Activated CD4-positive, alpha-beta memory T cell treated with anti-CD3 and anti-CD28 coated beads for 36 hours (primary cell): ENCODE data around the gene UCN. TPM values are rescaled to one million over a fixed set of nuclear protein-coding genes. Genes with fewer than 3 reads are reported as not detected.
"Not testable (repeated sequence)": the region's sequence is repeated elsewhere in the genome, so short reads cannot be mapped to it uniquely, and the experiment has no call there.

ENCODE experiments used
- CTCF ChIA-PET: fragments of 350-600 bp; sonication (Branson Sonifier 250); formaldehyde crosslinking; loops from one replicate; lab custom pipeline; 2021; ENCODE audit warnings: antibody characterized with exemption, inconsistent platforms; lab: Charles Lee
- POLR2A ChIA-PET: fragments of 350-600 bp; sonication (Branson Sonifier 250); formaldehyde crosslinking; loops from one replicate; lab custom pipeline; 2021; ENCODE audit warnings: antibody characterized with exemption; lab: Charles Lee
- DNase-seq: peaks from one replicate; pipeline ENCODE4 v3.0.0-alpha.2; 2020
- H3K27ac Mint-ChIP-seq: one replicate; pipeline ENCODE4 v1.8.0; 2021; ENCODE audit warnings: mixed read lengths
- H3K27me3 Mint-ChIP-seq: one replicate; pipeline ENCODE4 v1.8.0; 2021; ENCODE audit warnings: mixed read lengths
- H3K36me3 Mint-ChIP-seq: one replicate; pipeline ENCODE4 v1.8.0; 2021; ENCODE audit warnings: mixed read lengths
- H3K4me1 Mint-ChIP-seq: one replicate; pipeline ENCODE4 v1.8.0; 2021; ENCODE audit warnings: low read depth, mixed read lengths
- H3K4me3 Mint-ChIP-seq: one replicate; pipeline ENCODE4 v1.8.0; 2021; ENCODE audit warnings: mild to moderate bottlenecking, mixed read lengths
- H3K9me3 Mint-ChIP-seq: one replicate; pipeline ENCODE4 v1.8.0; 2021; ENCODE audit warnings: mixed read lengths
- intact Hi-C: fragments of 100-400 bp; cut with micrococcal nuclease; formaldehyde crosslinking; loops from one replicate; pipeline ENCODE4 v1.15.1; 2023
- total RNA-seq, 2 experiments: library from RNA; stranded (reverse); gene quantifications; one replicate each; pipeline ENCODE4 v1.2.3, GENCODE V29; 2021

The UCN gene
- total RNA-seq, 2 experiments from 2014 or later = 1.8 to 1.9 TPM

DNA sequence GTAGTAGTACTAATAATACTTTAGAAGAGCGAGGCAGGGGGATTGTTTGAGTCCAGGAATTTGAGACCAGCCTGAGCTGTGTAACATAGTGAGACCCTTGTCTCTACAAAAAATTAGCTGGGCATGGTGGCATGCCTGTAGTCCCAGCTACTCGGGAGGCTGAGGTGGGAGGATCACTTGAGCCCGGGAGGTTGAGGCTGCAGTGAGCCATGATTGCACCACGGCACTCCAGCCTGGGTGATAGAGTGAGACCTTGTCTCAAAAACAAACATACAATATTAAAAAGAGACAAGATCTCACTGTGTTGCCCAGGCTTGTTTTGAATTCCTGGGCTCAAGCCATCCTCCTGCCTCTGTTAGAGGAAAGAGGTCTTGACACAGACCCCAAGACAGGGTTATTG is 7.6 kb downstream of the UCN start:
- H3K36me3 Mint-ChIP-seq, H3K9me3 Mint-ChIP-seq, H3K27ac Mint-ChIP-seq, H3K4me1 Mint-ChIP-seq, H3K4me3 Mint-ChIP-seq, DNase-seq, intact Hi-C loops, POLR2A ChIA-PET: not testable (repeated sequence)
- CTCF ChIA-PET = interaction anchor here (1.6 to 5.6 kb wide), 2 partner anchors 18 to 35 kb away, joined by 4 to 94 read pairs; partner anchors contain the start of gene TRIM54
- peaks cover 18% of the 10 kb centered on the region for H3K27me3 Mint-ChIP-seq

DNA sequence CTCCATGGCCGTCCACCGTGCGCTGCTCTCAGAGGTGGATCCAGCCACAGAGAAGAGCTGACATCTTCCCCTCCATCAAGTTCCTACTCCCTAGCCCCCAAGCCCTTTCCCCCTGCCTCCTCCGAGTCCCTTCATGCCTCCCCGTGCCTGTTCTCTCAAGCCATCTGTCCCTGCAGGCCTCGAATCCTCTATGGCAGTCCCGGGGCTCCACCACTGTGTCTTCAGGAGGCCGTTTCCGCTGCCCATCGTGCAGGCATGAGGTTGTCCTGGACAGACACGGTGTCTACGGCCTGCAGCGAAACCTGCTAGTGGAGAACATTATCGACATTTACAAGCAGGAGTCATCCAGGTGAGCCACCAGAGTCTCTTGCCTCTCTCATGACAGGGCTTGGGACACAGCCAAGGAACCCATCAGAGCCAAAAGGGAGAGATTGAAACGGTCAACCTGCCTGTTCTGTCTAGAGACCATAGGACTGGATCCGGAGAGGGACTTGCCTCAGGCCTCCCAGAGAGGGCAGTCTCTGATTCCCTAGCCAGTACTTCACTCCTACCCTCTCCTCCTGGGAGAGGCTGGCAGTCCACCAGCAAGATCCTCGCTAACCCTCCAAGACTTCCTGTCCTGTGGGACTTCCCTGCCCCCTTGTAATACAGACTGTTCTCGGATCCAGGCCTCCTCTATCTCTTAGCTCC is 9.7 kb downstream of the UCN start:
- POLR2A ChIA-PET = no interaction called here
- H3K4me1 Mint-ChIP-seq = no peaks in the 10 kb centered on the region
- H3K4me3 Mint-ChIP-seq = no peak overlapping the region
- peaks cover 10% of the 10 kb centered on the region for H3K27me3 Mint-ChIP-seq
- DNase-seq = no peak
- intact Hi-C loops = no loop called here
- H3K9me3 Mint-ChIP-seq = no peaks in the 10 kb centered on the region
- no peaks in the 10 kb centered on the region for H3K36me3 Mint-ChIP-seq
- CTCF ChIA-PET = interaction anchor here (0.6 to 2.1 kb wide), 5 partner anchors 18 to 337 kb away, joined by 3 to 14 read pairs (median 4); no protein-coding TSS in a partner anchor
- H3K27ac Mint-ChIP-seq = no peak overlapping the region

DNA sequence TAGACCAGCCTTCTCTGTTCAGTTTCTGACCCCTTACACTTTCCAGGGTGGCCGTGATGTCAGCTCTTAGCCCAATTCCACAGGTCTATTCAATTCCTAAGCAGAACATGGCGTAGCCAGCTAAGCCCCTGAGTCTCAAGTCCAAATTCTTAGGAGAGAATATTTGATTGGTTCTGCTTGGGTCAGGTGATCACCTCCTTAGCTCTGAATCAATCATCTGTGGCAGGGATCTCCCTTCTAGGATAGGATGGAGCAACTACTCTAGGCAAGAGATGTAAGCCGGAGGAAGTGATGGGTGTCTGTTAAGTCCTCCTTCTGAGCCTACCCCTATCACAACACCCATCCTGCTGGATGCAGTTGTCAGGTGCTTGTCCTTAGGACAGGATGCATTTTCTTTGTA is 11.1 kb downstream of the UCN start:
- no peaks in the 10 kb centered on the region for H3K9me3 Mint-ChIP-seq
- no peaks in the 10 kb centered on the region for H3K36me3 Mint-ChIP-seq
- intact Hi-C loops = no loop called here
- CTCF ChIA-PET = interaction anchor here (1.4 kb wide), 1 partner anchor 17 kb away, joined by 7 read pairs; no protein-coding TSS in a partner anchor
- POLR2A ChIA-PET = no interaction called here
- no peak overlapping the region for H3K4me3 Mint-ChIP-seq
- H3K4me1 Mint-ChIP-seq = no peaks in the 10 kb centered on the region
- H3K27ac Mint-ChIP-seq = no peak overlapping the region
- peaks cover 15% of the 10 kb centered on the region for H3K27me3 Mint-ChIP-seq
- DNase-seq = no peak

DNA sequence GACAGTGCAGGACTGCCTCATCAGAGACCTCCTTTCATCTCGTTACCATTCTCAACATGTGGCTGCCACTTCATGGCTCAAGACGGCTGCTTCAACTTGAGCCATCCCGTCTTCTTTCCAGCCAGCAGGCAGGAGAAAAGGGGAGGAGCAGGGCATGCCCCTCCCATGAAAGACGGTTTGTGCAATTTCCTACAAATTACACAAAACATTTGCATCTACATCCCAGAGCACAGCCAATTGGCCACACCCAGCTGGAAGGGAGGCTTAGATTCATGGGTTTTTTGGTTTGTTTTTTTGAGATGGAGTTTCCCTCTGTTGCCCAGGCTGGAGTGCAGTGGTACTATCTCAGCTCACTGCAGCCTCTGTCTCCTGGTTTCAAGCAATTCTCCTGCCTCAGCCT is 11.8 kb downstream of the UCN start:
- Mint-ChIP-seq H3K36me3 (no peaks in the 10 kb centered on the region), H3K27ac (no peak overlapping the region), H3K27me3 (peaks cover 17% of the 10 kb centered on the region), H3K9me3 (no peaks in the 10 kb centered on the region), H3K4me3 (no peak overlapping the region), H3K4me1 (no peaks in the 10 kb centered on the region)
- DNase-seq = no peak
- ChIA-PET CTCF (interaction anchor here (1.2 to 1.4 kb wide), 2 partner anchors 16 to 450 kb away, joined by 3 to 7 read pairs; no protein-coding TSS in a partner anchor), POLR2A (no interaction called here)
- intact Hi-C loops = no loop called here

DNA sequence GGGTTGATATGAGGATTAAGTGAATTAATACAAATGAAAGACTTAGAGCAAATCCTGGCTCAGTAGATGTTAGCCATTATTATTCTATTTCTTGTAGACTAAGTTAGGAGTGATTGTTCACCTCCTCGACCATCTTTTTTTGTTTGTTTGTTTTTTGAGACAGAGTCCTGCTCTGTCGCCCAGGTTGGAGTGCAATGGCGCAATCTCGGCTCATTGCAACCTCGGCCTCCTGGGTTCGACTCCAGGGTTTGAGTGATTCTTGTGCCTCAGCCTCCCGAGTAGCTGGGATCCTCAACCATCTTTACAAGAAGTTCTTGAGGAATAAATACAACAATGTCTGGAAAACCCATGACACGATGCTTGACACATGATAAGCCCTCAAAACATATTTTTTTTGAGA is 13.3 kb downstream of the UCN start:
- no peak for DNase-seq
- Mint-ChIP-seq H3K9me3 (no peaks in the 10 kb centered on the region), H3K4me1 (no peaks in the 10 kb centered on the region), H3K27ac (no peak overlapping the region), H3K36me3 (no peaks in the 10 kb centered on the region), H3K4me3 (no peak overlapping the region), H3K27me3 (peaks cover 17% of the 10 kb centered on the region)
- CTCF ChIA-PET = interaction anchor here (1.3 kb wide), 1 partner anchor 8 kb away, joined by 3 read pairs; no protein-coding TSS in a partner anchor
- intact Hi-C loops = no loop called here
- POLR2A ChIA-PET = no interaction called here

DNA sequence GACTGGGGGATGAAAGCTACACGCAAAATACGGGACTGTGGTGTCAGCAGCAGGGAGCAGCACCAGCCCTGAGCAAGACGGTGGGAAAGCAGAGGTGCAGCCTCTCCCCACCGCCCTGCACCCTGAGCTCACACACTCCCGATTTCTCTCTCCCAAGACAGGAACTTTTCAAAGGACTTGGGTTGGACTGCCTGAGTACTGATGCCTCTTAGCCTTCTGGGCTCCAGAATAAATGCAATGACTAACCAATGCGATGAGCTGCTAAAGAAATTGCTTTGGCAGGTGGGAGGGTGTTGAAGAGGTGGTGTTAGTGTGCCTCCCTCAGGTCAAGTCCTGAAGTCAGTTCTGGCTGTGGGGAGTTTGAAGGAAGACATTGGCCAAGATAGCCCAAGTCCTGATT is 16.4 kb downstream of the UCN start:
- H3K4me1 Mint-ChIP-seq = no peaks in the 10 kb centered on the region
- H3K27ac Mint-ChIP-seq = no peak overlapping the region
- H3K9me3 Mint-ChIP-seq = no peaks in the 10 kb centered on the region
- CTCF ChIA-PET = interaction anchor here (2.8 to 3.0 kb wide), 2 partner anchors 11 to 12 kb away, joined by 16 to 18 read pairs; no protein-coding TSS in a partner anchor
- POLR2A ChIA-PET = no interaction called here
- peaks cover 11% of the 10 kb centered on the region for H3K27me3 Mint-ChIP-seq
- H3K36me3 Mint-ChIP-seq = no peaks in the 10 kb centered on the region
- intact Hi-C loops = no loop called here
- no peak for DNase-seq
- H3K4me3 Mint-ChIP-seq = no peak overlapping the region

DNA sequence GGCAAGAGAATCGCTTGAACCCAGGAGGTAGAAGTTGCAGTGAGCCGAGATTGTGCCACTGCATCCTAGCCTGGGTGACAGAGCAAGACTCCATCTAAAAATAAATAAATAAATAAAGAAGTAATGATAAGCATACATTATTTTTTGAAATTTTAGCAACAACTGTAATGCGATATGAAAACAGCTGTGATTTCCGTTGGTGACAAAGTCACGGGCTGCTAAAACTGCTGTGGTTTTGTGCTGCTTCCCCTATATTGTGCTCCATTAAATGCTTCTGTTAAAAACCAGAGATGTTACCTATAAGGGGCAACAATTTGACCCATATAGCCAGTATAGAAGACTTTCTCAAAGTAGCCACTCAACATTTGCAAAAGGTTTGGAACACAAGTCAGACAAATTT is 17.7 kb downstream of the UCN start:
- H3K27ac Mint-ChIP-seq = no peak overlapping the region
- intact Hi-C loops = no loop called here
- H3K4me3 Mint-ChIP-seq = no peak overlapping the region
- H3K9me3 Mint-ChIP-seq = no peaks in the 10 kb centered on the region
- no peaks in the 10 kb centered on the region for H3K4me1 Mint-ChIP-seq
- H3K36me3 Mint-ChIP-seq = no peaks in the 10 kb centered on the region
- ChIA-PET CTCF (interaction anchor here (0.9 kb wide), 1 partner anchor 10 kb away, joined by 3 read pairs; no protein-coding TSS in a partner anchor), POLR2A (no interaction called here)
- DNase-seq = no peak
- peaks cover 11% of the 10 kb centered on the region for H3K27me3 Mint-ChIP-seq

DNA sequence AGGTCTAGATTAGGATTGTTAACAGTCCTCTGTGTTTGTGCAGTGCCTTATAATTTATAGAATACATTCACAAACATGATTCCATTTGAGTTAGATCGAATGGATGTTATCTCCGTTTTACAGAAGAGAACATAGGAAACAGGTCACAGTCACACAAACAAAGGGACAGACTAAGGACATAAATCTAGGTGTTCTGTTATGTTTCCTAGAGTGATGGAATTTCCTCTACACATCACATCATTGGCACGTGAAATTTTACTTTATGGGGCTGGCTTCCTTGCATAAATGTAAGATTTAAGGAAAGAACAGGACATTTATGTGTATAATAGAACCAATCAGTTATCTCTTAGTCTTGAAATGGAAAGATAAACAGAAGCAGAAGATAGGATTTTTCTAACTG is 19.6 kb downstream of the UCN start:
- Mint-ChIP-seq H3K4me1 (no peaks in the 10 kb centered on the region), H3K4me3 (no peak overlapping the region), H3K36me3 (no peaks in the 10 kb centered on the region), H3K9me3 (no peaks in the 10 kb centered on the region), H3K27ac (no peak overlapping the region), H3K27me3 (peaks cover 11% of the 10 kb centered on the region)
- POLR2A ChIA-PET = no interaction called here
- no peak for DNase-seq
- intact Hi-C loops = no loop called here
- CTCF ChIA-PET = interaction anchor here (1.4 kb wide), 1 partner anchor 9 kb away, joined by 8 read pairs; no protein-coding TSS in a partner anchor

DNA sequence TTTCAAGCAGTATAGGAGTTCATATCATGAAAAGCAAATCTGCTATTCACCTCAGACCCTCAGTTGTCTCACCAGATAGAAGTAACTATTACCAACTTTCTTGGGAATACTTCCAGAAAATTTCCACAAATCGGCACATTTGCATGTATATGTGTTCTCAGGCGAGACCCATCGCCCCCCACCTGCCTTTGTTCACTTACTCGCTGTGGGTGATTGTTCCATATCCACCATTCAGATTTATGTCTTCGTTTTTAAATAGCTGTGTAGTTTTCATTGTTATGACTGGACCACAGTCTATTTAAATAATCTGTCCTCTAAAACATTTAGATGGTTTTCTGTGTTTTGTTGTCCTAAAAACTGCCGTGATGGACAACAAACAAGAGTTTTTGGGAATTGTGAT is 22.8 kb downstream of the UCN start:
- no peaks in the 10 kb centered on the region for H3K4me1 Mint-ChIP-seq
- CTCF ChIA-PET = interaction anchor here (0.8 to 7.5 kb wide), 3 partner anchors 18 to 324 kb away, joined by 3 to 94 read pairs (median 4); no protein-coding TSS in a partner anchor
- DNase-seq = no peak
- peaks cover 18% of the 10 kb centered on the region for H3K27me3 Mint-ChIP-seq
- H3K36me3 Mint-ChIP-seq = no peaks in the 10 kb centered on the region
- no peak overlapping the region for H3K27ac Mint-ChIP-seq
- no peaks in the 10 kb centered on the region for H3K9me3 Mint-ChIP-seq
- H3K4me3 Mint-ChIP-seq = no peak overlapping the region
- POLR2A ChIA-PET = no interaction called here
- intact Hi-C loops = no loop called here

DNA sequence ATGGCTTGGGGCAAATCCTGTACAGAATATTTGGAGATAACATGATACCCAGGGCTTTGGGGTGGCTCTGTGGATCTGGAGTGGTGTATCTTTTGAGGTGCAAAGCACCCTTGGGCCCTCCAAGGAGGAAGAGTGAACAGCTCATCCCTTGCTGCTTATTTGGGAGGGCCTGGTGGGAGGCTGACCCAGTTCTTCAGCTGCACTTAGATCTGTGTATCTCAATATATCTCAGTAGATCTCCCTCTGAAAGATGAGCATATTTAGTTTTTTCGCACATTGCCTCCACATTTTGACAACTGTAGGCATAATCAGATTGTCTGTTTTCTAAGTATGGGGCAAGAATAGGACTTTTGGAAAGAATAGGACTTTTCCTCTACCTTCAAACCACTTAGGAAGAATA is 23.2 kb downstream of the UCN start:
- Mint-ChIP-seq H3K4me1 (peaks cover under 1% of the 10 kb centered on the region), H3K4me3 (no peak overlapping the region), H3K27ac (no peak overlapping the region), H3K9me3 (no peaks in the 10 kb centered on the region), H3K36me3 (no peaks in the 10 kb centered on the region), H3K27me3 (peaks cover 18% of the 10 kb centered on the region)
- intact Hi-C loops = no loop called here
- ChIA-PET POLR2A (no interaction called here), CTCF (interaction anchor here (0.6 to 7.5 kb wide), 3 partner anchors 18 to 323 kb away, joined by 3 to 94 read pairs (median 4); no protein-coding TSS in a partner anchor)
- no peak for DNase-seq

DNA sequence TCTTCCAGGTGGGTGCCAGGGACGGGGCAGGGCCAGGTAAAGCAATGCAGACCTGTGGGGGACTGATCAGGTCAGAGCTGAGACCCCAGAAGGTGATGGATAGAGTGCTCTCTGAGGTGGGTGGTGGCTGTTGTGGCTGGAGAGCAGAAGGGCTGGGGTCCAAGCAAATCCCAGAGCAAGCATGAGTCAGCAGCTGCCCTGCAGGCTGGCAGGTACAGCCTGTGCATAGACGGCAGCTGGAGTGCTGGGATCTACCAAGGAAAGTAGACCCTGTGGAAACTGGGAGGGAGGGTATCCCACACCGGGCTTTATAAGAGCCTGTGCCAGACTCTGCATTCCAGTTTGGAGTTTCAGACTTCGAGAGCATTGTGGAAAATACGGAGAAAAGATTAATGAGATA is 25.4 kb downstream of the UCN start:
- no peak overlapping the region for H3K27ac Mint-ChIP-seq
- no peak for DNase-seq
- peaks cover 2% of the 10 kb centered on the region for H3K4me1 Mint-ChIP-seq
- no peak overlapping the region for H3K4me3 Mint-ChIP-seq
- ChIA-PET POLR2A (interaction anchor here (1.7 kb wide), 1 partner anchor 20 kb away, joined by 5 read pairs; no protein-coding TSS in a partner anchor), CTCF (interaction anchor here (0.8 to 7.5 kb wide), 8 partner anchors 10 to 321 kb away, joined by 3 to 94 read pairs (median 6); partner anchors contain the start of genes KHK and SLC30A3)
- intact Hi-C loops = no loop called here
- no peaks in the 10 kb centered on the region for H3K36me3 Mint-ChIP-seq
- H3K27me3 Mint-ChIP-seq = peaks cover 16% of the 10 kb centered on the region
- H3K9me3 Mint-ChIP-seq = no peaks in the 10 kb centered on the region

DNA sequence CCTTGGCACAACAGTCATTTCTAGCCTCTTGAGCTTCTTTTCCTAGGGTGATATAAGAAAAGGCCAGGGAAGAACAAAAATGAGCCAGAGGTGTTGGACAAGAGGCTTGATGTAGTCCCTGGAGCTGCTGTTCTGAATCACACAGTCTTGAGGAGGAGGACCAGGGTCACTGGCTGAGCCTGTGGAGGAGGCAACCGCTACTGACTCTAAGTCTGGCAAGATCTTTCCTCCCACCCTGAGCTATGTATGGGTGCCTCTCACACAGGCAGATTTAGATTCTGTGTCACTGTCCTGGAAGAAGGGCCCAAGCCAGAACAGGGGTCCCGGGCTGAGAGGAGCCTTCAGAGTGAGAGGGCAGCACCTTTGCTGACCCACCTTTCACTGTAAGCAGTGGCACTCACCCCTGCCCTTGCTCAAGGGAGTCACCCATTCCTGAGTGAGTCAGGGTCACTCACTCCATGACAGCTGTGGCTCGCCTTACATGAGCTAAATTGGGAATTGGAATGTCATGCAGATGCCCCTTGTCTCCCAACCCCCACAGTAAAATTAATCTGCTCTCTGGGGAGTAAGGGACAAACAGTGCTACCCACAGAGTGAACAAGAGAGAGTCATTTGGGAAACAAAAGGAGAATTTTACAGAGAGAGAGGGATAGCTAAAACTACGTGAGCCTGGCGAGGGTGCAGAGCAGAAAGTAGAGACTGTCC is 26.2 kb downstream of the UCN start, which contains the start of gene TRIM54:
TSS of gene TRIM54 (plus strand) at position 575 of the 705 bp plus-strand sequence. CDS start 303 bp downstream, outside the sequence.
- no peak within 1 kb of the TSS for H3K27ac Mint-ChIP-seq
- no peaks in the 10 kb centered on the region for H3K9me3 Mint-ChIP-seq
- ChIA-PET CTCF (interaction anchor here (1.3 to 7.5 kb wide), 9 partner anchors 10 to 320 kb away, joined by 5 to 94 read pairs (median 45); partner anchors contain the start of genes KHK and SLC30A3), POLR2A (interaction anchor here (1.7 kb wide), 1 partner anchor 21 kb away, joined by 5 read pairs; no protein-coding TSS in a partner anchor)
- peaks cover 20% of the 10 kb centered on the region for H3K27me3 Mint-ChIP-seq
- H3K4me1 Mint-ChIP-seq = peaks cover 2% of the 10 kb centered on the region
- H3K4me3 Mint-ChIP-seq = no peak within 1 kb of the TSS
- no peaks in the 10 kb centered on the region for H3K36me3 Mint-ChIP-seq
- DNase-seq = no peak
- intact Hi-C loops = loop anchor here (2.0 kb wide), 2 partner anchors 19 to 321 kb away; partner anchors contain the start of gene SLC30A3
